OCI-LY7 (cell line): ENCODE measurements around the gene GORAB. TPM values are rescaled to one million over a fixed set of nuclear protein-coding genes. Genes with fewer than 3 reads are reported as not detected.

Experiments
- BruUV-seq: library from RNA; stranded (reverse); fragments of 400-500 nt; replicated peaks from 2 replicates; lab custom pipeline; 2021; lab: Mats Ljungman, UMichigan
- CTCF ChIA-PET: fragments of 300-600 bp; sonication (Branson Sonifier 250); formaldehyde crosslinking; loops from one replicate; lab custom pipeline; 2022; ENCODE audit warnings: antibody characterized with exemption; ENCODE audit not compliant: unreplicated experiment; lab: Charles Lee
- POLR2A ChIA-PET: fragments of 300-600 bp; sonication (Branson Sonifier 250); formaldehyde crosslinking; loops from one replicate; lab custom pipeline; 2022; ENCODE audit warnings: antibody characterized with exemption; lab: Charles Lee
- DNase-seq: peaks from one replicate; pipeline ENCODE4 v3.0.0-alpha.2; 2015; ENCODE audit warnings: low spot score
- H2AFZ ChIP-seq: fragments of 200-600 bp; sonication (generic), shearing (Covaris generic); 2 replicates; pipeline ENCODE4 v1.6.1; 2014; ENCODE audit warnings: mild to moderate bottlenecking, antibody characterized with exemption, low read length, moderate library complexity
- H3K27ac ChIP-seq: fragments of 200-600 bp; sonication (generic); 2 replicates; pipeline ENCODE4 v1.5.1; 2014; ENCODE audit warnings: mixed run types, low read depth, mild to moderate bottlenecking, moderate library complexity, low read length, inconsistent platforms; ENCODE audit not compliant: poor library complexity, severe bottlenecking
- H3K36me3 ChIP-seq: fragments of 200-600 bp; sonication (generic); 2 replicates; pipeline ENCODE4 v1.6.1; 2014; ENCODE audit warnings: mild to moderate bottlenecking, antibody characterized with exemption, low read length, moderate library complexity, mixed read lengths; ENCODE audit not compliant: insufficient read depth
- H3K4me1 ChIP-seq: fragments of 200-600 bp; sonication (generic); 2 replicates; pipeline ENCODE4 v1.5.1; 2014; ENCODE audit warnings: mild to moderate bottlenecking, low read length; ENCODE audit not compliant: insufficient read depth, poor library complexity, severe bottlenecking
- H3K4me2 ChIP-seq: fragments of 200-600 bp; sonication (generic); 2 replicates; pipeline ENCODE4 v1.6.1; 2014; ENCODE audit warnings: mild to moderate bottlenecking, low read length
- H3K4me3 ChIP-seq: fragments of 200-600 bp; sonication (generic); 2 replicates; pipeline ENCODE4 v1.5.1; 2014; ENCODE audit warnings: mild to moderate bottlenecking, low read depth, low read length; ENCODE audit not compliant: poor library complexity, severe bottlenecking
- H3K79me2 ChIP-seq: fragments of 200-600 bp; sonication (generic); 2 replicates; pipeline ENCODE4 v1.6.1; 2016; ENCODE audit warnings: low read depth, mild to moderate bottlenecking, low read length, moderate library complexity, mixed read lengths; ENCODE audit not compliant: insufficient read depth
- H3K9me2 ChIP-seq: fragments of 200-600 bp; sonication (generic); 2 replicates; pipeline ENCODE4 v1.6.1; 2016; ENCODE audit warnings: mild to moderate bottlenecking, low read length, mixed read lengths; ENCODE audit not compliant: insufficient read depth
- H3K9me3 ChIP-seq: fragments of 200-600 bp; sonication (generic); 2 replicates; pipeline ENCODE4 v1.6.1; 2014; ENCODE audit warnings: mild to moderate bottlenecking, mixed run types, low read length, mixed read lengths
- H4K20me1 ChIP-seq: fragments of 200-600 bp; sonication (generic); 2 replicates; pipeline ENCODE4 v1.6.1; 2014; ENCODE audit warnings: mild to moderate bottlenecking, antibody characterized with exemption, low read length, moderate library complexity, mixed read lengths; ENCODE audit not compliant: insufficient read depth
- EZH2phosphoT487 ChIP-seq: fragments of 200-600 bp; sonication (generic); IDR thresholded peaks from 2 replicates; pipeline ENCODE4 v1.6.1; 2018; ENCODE audit warnings: low read depth, borderline replicate concordance, mild to moderate bottlenecking, mixed run types, antibody characterized with exemption, low read length, moderate library complexity, mixed read lengths
- intact Hi-C: fragments of 100-400 bp; cut with micrococcal nuclease; formaldehyde crosslinking; loops from one replicate; pipeline ENCODE4 v1.10.0; 2022; ENCODE audit not compliant: unreplicated experiment
- total RNA-seq, 2 experiments: library from RNA; depleted of rRNA in 1 of 2; stranded (reverse); fragments of >200 nt in 1 of 2; shearing (Covaris generic) in 1 of 2; gene quantifications; 2 replicates each; pipeline ENCODE4 v1.2.3, GENCODE V29; 2014 to 2022
- TF ChIP-seq, protein P1 (sequence below): fragments of 200-600 bp; sonication (generic); conservative IDR thresholded peaks from 2 replicates; pipeline ENCODE4 v1.5.1; 2014; ENCODE audit warnings: mild to moderate bottlenecking, antibody characterized with exemption, low read length, moderate library complexity, mixed read lengths

The GORAB gene
- total RNA-seq, 2 experiments from 2014 or later, result 11.5 to 15.0 TPM

DNA sequence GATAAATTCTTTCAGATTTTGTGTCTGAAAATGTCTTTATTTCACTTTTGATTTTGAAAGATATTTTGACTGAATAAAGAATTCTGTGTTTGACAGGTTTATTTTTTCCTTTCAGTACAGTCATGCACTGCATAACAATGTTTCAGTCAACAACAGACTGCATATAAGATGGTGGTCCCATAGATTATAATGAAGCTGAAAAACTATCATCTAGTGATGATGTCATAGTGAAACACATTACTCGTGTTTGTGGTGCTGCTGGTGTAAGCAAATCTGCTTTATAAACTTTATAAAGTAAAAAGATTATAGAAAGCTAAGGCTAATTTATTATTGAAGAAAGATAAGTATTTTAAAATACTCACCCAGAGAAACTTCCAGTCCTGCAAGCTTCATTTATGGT is 66.7 kb downstream of the GORAB start:
- H3K79me2 ChIP-seq, result no peaks in the 10 kb centered on the region
- POLR2A ChIA-PET, result interaction anchor here (0.6 kb wide), 1 partner anchor 53 kb away, joined by 3 read pairs; no protein-coding TSS in a partner anchor
- H3K36me3 ChIP-seq, result no peaks in the 10 kb centered on the region
- intact Hi-C loops, result no loop called here
- CTCF ChIA-PET, result no interaction called here
- no peak overlapping the region for H3K4me2 ChIP-seq
- no TSS peak for BruUV-seq
- no peak overlapping the region for H2AFZ ChIP-seq
- H3K4me1 ChIP-seq, result no peaks in the 10 kb centered on the region
- H3K4me3 ChIP-seq, result no peak overlapping the region
- no peak for DNase-seq
- H3K27ac ChIP-seq, result no peak overlapping the region
- H3K9me2 ChIP-seq, result no peaks in the 10 kb centered on the region
- H4K20me1 ChIP-seq, result no peaks in the 10 kb centered on the region
- H3K9me3 ChIP-seq, result no peaks in the 10 kb centered on the region
- TF ChIP-seq EZH2phosphoT487, result no peak
- TF ChIP-seq, protein P1, sequence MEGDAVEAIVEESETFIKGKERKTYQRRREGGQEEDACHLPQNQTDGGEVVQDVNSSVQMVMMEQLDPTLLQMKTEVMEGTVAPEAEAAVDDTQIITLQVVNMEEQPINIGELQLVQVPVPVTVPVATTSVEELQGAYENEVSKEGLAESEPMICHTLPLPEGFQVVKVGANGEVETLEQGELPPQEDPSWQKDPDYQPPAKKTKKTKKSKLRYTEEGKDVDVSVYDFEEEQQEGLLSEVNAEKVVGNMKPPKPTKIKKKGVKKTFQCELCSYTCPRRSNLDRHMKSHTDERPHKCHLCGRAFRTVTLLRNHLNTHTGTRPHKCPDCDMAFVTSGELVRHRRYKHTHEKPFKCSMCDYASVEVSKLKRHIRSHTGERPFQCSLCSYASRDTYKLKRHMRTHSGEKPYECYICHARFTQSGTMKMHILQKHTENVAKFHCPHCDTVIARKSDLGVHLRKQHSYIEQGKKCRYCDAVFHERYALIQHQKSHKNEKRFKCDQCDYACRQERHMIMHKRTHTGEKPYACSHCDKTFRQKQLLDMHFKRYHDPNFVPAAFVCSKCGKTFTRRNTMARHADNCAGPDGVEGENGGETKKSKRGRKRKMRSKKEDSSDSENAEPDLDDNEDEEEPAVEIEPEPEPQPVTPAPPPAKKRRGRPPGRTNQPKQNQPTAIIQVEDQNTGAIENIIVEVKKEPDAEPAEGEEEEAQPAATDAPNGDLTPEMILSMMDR, result no peak

DNA sequence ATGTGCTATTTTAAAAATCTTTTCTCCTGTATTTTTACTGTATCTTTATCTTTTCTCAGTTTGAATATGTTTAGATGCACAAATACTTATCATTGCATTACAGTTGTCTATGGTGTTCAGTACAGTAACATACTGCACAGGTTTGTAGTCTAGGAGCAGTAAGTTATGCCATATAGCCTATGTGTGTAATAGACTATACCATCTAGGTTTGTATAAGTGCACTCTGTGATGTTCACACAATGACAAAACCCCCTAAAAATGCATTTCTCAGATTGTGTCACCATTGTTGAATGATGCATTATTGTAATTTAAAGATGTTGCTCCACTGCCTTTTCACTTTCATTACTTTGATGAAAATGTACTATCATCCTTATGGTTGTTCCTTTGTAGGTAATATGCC is 67.1 kb downstream of the GORAB start:
- no peak for DNase-seq
- ChIA-PET POLR2A (interaction anchor here (0.6 kb wide), 1 partner anchor 52 kb away, joined by 3 read pairs; no protein-coding TSS in a partner anchor), CTCF (no interaction called here)
- no TSS peak for BruUV-seq
- no peak overlapping the region for H3K27ac ChIP-seq
- no peaks in the 10 kb centered on the region for H3K4me1 ChIP-seq
- no peaks in the 10 kb centered on the region for H3K9me2 ChIP-seq
- no peaks in the 10 kb centered on the region for H3K36me3 ChIP-seq
- no peaks in the 10 kb centered on the region for H4K20me1 ChIP-seq
- no peak overlapping the region for H3K4me2 ChIP-seq
- intact Hi-C loops, result no loop called here
- no peak overlapping the region for H2AFZ ChIP-seq
- H3K79me2 ChIP-seq, result no peaks in the 10 kb centered on the region
- H3K9me3 ChIP-seq, result no peaks in the 10 kb centered on the region
- no peak overlapping the region for H3K4me3 ChIP-seq
- TF ChIP-seq EZH2phosphoT487, result no peak
- TF ChIP-seq, protein P1, result no peak

DNA sequence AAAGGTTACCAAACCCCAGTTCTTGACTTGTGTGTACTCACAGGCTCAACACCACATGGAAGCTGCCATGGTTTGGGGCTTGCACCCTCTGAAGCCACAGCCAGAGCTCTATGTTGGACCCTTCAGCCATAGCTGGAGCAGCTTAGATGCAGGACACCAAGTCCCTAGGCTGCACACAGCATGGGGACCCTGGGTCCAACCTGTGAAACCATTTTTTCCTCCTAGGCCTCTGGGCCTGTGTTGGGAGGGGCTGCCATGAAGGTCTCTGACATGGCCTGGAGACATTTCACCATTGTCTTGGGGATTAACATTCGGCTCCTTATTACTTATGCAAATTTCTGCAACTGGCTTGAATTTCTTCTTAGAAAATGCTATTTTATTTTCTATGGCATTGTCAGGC is 69.9 kb downstream of the GORAB start:
- CTCF ChIA-PET, result no interaction called here
- BruUV-seq, result no TSS peak
- H3K79me2 ChIP-seq, result no peaks in the 10 kb centered on the region; the same call in 1 of the 2 replicates
- no peaks in the 10 kb centered on the region for H3K36me3 ChIP-seq
- H3K4me1 ChIP-seq, result no peaks in the 10 kb centered on the region
- no peak overlapping the region for H3K4me2 ChIP-seq
- no peak overlapping the region for H3K4me3 ChIP-seq
- H2AFZ ChIP-seq, result no peak overlapping the region
- no peak overlapping the region for H3K27ac ChIP-seq
- no peaks in the 10 kb centered on the region for H4K20me1 ChIP-seq
- POLR2A ChIA-PET, result no interaction called here
- no peak for DNase-seq
- TF ChIP-seq EZH2phosphoT487, result no peak
- TF ChIP-seq, protein P1, result no peak
- H3K9me2 ChIP-seq, result no peaks in the 10 kb centered on the region
- H3K9me3 ChIP-seq, result no peaks in the 10 kb centered on the region
- intact Hi-C loops, result no loop called here
